Stimulated activated naive CD8-positive, alpha-beta T cell treated with anti-CD3 and anti-CD28 coated beads, Interleukin-15, amount 100 ng/mL, for 72 hours (primary cell): ENCODE measurements around the gene HIRA.

Experiments
- ATAC-seq: fragments of 150-1000 bp; cut with Tn5 transposase; 2 replicates; pipeline ENCODE4 v1.10.0; 2021; ENCODE audit warnings: mild to moderate bottlenecking, moderate library complexity
- DNase-seq, 2 donors: peaks; one replicate each; pipeline ENCODE4 v3.0.0; 2021 to 2022
- H3K27ac Mint-ChIP-seq, 2 donors: one replicate each; pipeline ENCODE4 v1.8.0; 2022; ENCODE audit warnings: mild to moderate bottlenecking in 2 of 2, mixed read lengths in 2 of 2, moderate library complexity in 2 of 2
- H3K27me3 Mint-ChIP-seq: one replicate; pipeline ENCODE4 v1.8.0; 2022; ENCODE audit warnings: mixed read lengths
- H3K4me1 Mint-ChIP-seq: one replicate; pipeline ENCODE4 v1.8.0; 2022; ENCODE audit warnings: mild to moderate bottlenecking, mixed read lengths
- H3K4me3 Mint-ChIP-seq, 2 donors: one replicate each; pipeline ENCODE4 v1.8.0; 2022; ENCODE audit warnings: mild to moderate bottlenecking in 2 of 2, mixed read lengths in 2 of 2, moderate library complexity in 1 of 2
- H3K9me3 Mint-ChIP-seq, 2 donors: one replicate each; pipeline ENCODE4 v1.8.0; 2022; ENCODE audit warnings: mixed read lengths in 2 of 2

Gene HIRA

DNA sequence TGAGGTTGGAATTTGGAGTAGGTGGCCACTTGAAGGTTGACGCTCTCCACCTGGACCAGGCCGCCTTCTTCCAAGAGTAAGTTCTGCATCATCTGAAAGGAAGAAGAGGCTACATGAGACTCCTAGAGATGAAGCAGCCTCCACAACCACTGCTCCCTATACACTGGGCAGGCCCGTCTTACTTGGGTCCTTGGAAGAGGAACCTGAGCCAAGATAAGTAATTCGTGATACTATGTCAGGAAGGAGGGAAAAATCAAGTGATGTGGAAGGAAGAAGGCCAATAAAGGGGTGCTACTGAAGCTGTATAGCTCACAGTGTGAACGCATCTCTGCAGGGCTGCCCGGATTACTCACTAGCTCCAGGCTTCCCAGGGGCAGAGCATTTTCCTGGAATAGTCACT lies 36.4 kb upstream of the HIRA start:
- Mint-ChIP-seq H3K27ac (no peak overlapping the region), H3K9me3 (no peaks in the 10 kb centered on the region), H3K27me3 (no peaks in the 10 kb centered on the region), H3K4me1 (no peaks in the 10 kb centered on the region), H3K4me3 (no peak overlapping the region)
- DNase-seq (no peak), ATAC-seq (no peak)

- H3K27ac Mint-ChIP-seq = no peak overlapping the region
- DNase-seq = no peak
- no peaks in the 10 kb centered on the region for H3K9me3 Mint-ChIP-seq
- H3K27me3 Mint-ChIP-seq = no peaks in the 10 kb centered on the region
- no peak overlapping the region for H3K4me3 Mint-ChIP-seq
- ATAC-seq = no peak
- no peaks in the 10 kb centered on the region for H3K4me1 Mint-ChIP-seq
Observed at GRCh38 chr22:19466848-19467752, 35.6 kb upstream of the HIRA start.

DNA sequence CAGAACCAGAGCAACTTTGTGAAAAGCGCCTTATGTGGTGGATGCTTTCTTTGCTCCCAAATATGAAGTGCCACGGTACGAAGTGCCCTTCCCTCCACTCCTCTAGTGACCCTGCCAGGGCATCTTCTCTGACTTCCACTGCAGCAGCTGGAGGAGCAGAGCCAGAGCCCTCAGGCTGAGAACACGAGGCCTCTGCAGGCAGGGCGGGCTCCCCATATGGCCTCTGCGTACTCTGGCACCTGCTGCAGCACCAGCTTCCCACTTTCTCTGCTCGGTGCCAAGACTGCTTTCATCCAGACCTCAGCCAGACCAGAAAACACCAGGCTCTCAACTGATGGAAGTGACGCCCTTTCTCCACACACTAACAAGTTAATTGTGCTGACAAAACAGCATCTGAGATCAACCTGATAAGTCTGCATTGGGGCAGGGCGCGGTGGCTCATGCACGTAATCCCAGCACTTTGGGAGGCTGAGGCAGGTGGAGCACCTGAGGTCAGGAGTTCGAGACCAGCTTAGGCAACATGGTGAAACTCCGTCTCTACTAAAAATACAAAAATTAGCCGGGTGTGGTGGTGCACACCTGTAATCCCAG lies 34.7 kb upstream of the HIRA start:
- H3K27ac Mint-ChIP-seq = peak overlapping the region in 1 of 2 donors; percentile 38
- ATAC-seq (no peak), DNase-seq (no peak)
- no peak overlapping the region for H3K4me3 Mint-ChIP-seq
- no peaks in the 10 kb centered on the region for H3K4me1 Mint-ChIP-seq
- H3K9me3 Mint-ChIP-seq = no peaks in the 10 kb centered on the region
- H3K27me3 Mint-ChIP-seq = no peaks in the 10 kb centered on the region

DNA sequence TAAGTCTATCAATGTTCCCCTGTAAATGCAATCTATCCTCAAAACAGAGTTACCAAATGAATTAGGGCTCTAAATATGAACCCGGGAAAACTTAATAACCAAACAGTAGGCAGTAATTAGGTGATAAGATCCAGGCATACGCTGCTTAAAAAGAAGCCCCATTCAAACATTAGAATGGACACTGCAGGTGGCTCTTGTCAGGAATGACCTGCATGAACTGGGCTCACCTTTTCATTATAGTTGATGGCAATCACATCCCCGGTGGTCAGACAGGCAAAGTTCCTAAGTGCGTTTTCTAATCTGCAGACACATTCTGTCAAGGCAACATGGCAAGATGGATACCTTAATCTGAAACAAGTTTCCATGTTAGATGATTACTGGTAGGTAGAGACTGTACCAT lies 33.4 kb upstream of the HIRA start:
- Mint-ChIP-seq H3K27ac (no peak overlapping the region), H3K4me1 (no peaks in the 10 kb centered on the region), H3K9me3 (no peaks in the 10 kb centered on the region), H3K4me3 (no peak overlapping the region), H3K27me3 (no peaks in the 10 kb centered on the region)
- no peak for DNase-seq
- ATAC-seq = no peak

GRCh38 chr22:19464546-19464945 lies 33.0 kb upstream of the HIRA start:
- ATAC-seq = no peak
- peak overlapping the region in 1 of 2 donors; percentile 65 for H3K27ac Mint-ChIP-seq
- DNase-seq = no peak
- H3K4me3 Mint-ChIP-seq = no peak overlapping the region
- no peaks in the 10 kb centered on the region for H3K27me3 Mint-ChIP-seq
- no peaks in the 10 kb centered on the region for H3K9me3 Mint-ChIP-seq
- H3K4me1 Mint-ChIP-seq = no peaks in the 10 kb centered on the region

- no peak overlapping the region for H3K4me3 Mint-ChIP-seq
- no peaks in the 10 kb centered on the region for H3K4me1 Mint-ChIP-seq
- no peaks in the 10 kb centered on the region for H3K27me3 Mint-ChIP-seq
- ATAC-seq (no peak), DNase-seq (no peak)
- H3K27ac Mint-ChIP-seq = no peak overlapping the region
- no peaks in the 10 kb centered on the region for H3K9me3 Mint-ChIP-seq
Observed at GRCh38 chr22:19463491-19464469, 32.2 kb upstream of the HIRA start.

GRCh38 chr22:19463008-19463407 lies 31.5 kb upstream of the HIRA start:
- peak overlapping the region in 1 of 2 donors; percentile 81 for H3K27ac Mint-ChIP-seq
- H3K4me1 Mint-ChIP-seq = no peaks in the 10 kb centered on the region
- no peak overlapping the region for H3K4me3 Mint-ChIP-seq
- no peaks in the 10 kb centered on the region for H3K9me3 Mint-ChIP-seq
- ATAC-seq (no peak), DNase-seq (no peak)
- H3K27me3 Mint-ChIP-seq = no peaks in the 10 kb centered on the region

GRCh38 chr22:19461506-19461905 lies 30.0 kb upstream of the HIRA start:
- ATAC-seq = no peak
- no peak for DNase-seq
- Mint-ChIP-seq H3K4me1 (no peaks in the 10 kb centered on the region), H3K4me3 (no peak overlapping the region), H3K27me3 (no peaks in the 10 kb centered on the region), H3K27ac (no peak overlapping the region), H3K9me3 (no peaks in the 10 kb centered on the region)

- no peak overlapping the region for H3K4me3 Mint-ChIP-seq
- no peaks in the 10 kb centered on the region for H3K27me3 Mint-ChIP-seq
- H3K27ac Mint-ChIP-seq = no peak overlapping the region
- DNase-seq (no peak), ATAC-seq (no peak)
- H3K4me1 Mint-ChIP-seq = no peaks in the 10 kb centered on the region
- H3K9me3 Mint-ChIP-seq = no peaks in the 10 kb centered on the region
Observed at GRCh38 chr22:19460036-19460435, 28.5 kb upstream of the HIRA start.

DNA sequence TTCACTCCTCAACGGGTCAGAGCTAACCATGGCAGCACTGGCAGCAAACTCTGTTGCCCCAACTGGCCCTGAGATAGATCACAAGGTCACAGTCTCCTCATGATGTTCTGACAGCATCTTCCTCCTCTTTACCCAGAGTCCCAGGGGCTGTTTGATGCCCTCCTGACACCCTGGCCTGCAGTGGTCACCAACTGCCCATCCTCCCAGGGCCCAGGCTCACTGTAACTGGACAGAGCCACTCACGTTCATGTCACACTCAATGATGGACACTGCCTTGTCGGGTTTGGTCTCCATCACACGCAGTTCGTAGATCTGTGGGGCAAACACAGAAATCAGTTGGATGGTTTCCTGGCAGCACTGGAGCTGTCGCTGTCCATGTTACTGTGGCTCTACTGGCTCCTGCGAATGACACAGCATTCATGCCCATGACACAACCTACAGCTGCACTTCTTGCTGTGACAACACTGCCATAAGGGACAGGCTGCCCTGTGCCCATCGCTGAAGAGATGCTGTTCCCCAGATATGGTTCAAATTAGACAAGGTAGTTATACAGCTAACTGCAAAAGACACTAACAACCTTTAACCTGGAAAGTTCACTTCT lies 26.4 kb upstream of the HIRA start:
- DNase-seq = no peak
- ATAC-seq = no peak
- Mint-ChIP-seq H3K27me3 (no peaks in the 10 kb centered on the region), H3K27ac (no peak overlapping the region), H3K4me1 (no peaks in the 10 kb centered on the region), H3K9me3 (no peaks in the 10 kb centered on the region), H3K4me3 (no peak overlapping the region)

DNA sequence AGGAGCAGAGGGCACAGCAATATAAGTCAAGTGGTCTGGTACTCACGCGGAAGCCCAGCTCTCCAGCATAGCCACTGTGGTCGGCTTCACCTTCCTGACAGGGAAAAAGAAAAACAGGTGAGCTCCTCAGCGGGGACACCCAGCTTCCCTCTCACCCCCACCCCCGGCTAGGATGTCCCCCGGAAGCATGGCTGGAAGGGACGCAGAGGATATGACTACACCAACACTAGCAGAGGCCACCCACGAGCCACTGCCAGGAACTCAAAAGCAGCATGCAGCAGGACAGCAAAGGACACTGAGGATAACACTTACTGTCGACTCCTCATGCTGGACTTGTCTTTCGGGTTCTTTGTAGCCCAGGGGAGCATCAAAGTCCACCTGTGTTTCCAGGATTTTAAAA lies 25.0 kb upstream of the HIRA start:
- H3K4me3 Mint-ChIP-seq = no peak overlapping the region

GRCh38 chr22:19455585-19456370 lies 24.2 kb upstream of the HIRA start:
- peak overlapping the region in 1 of 2 donors; percentile 1 for H3K27ac Mint-ChIP-seq
- no peaks in the 10 kb centered on the region for H3K9me3 Mint-ChIP-seq
- H3K4me1 Mint-ChIP-seq = no peaks in the 10 kb centered on the region
- no peak for DNase-seq
- H3K4me3 Mint-ChIP-seq = no peak overlapping the region
- no peak for ATAC-seq
- no peaks in the 10 kb centered on the region for H3K27me3 Mint-ChIP-seq

More for the DNA sequence above, 25.0 kb upstream of the HIRA start:
- no peaks in the 10 kb centered on the region for H3K9me3 Mint-ChIP-seq
- ATAC-seq (no peak), DNase-seq (no peak)
- no peaks in the 10 kb centered on the region for H3K4me1 Mint-ChIP-seq
- no peak overlapping the region for H3K27ac Mint-ChIP-seq
- H3K27me3 Mint-ChIP-seq = no peaks in the 10 kb centered on the region

DNA sequence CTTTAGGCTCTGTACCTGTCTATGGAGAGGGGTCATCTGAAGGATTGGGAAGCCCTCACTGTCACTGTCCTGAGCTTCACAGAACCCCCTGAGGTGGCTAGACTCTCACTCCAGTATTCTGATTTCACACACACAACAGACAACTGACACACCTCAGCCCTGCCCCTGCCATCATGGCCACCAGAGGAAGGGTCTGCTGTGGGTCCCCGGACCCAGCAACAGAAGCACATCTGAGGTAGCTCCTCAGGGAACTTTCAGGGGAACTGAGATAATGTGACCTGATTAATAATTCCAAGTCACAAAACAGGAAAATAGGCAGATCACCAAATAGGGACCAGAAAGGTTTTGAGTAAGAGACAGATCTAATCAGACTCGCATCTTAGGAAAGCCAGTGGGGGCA lies 23.5 kb upstream of the HIRA start:
- no peak for ATAC-seq
- Mint-ChIP-seq H3K27ac (peak overlapping the region in 1 of 2 donors; percentile 1), H3K4me1 (no peaks in the 10 kb centered on the region), H3K4me3 (no peak overlapping the region), H3K27me3 (no peaks in the 10 kb centered on the region), H3K9me3 (no peaks in the 10 kb centered on the region)
- no peak for DNase-seq

DNA sequence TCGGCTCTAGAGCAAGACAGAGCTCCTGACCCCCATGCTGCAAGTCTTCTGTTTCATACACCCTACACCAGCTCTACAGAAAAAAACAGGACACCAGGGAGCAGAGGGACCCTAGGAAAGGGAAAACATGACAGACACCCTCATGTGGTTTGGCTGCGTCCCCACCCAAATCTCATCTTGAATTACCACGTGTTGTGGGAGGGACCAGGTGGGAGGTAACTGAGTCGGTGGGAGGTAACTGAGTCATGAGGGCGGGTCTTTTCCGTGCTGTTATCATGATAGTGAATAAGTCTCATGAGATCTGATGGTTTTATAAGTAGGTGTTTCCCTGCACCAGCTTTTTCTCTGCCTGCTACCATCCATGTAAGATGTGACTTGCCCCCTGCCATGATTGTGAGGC lies 22.6 kb upstream of the HIRA start:
- Mint-ChIP-seq H3K4me3 (no peak overlapping the region), H3K27ac (peak overlapping the region in 1 of 2 donors; percentile 72), H3K27me3 (no peaks in the 10 kb centered on the region), H3K4me1 (peaks cover 6% of the 10 kb centered on the region), H3K9me3 (no peaks in the 10 kb centered on the region)
- DNase-seq = no peak
- no peak for ATAC-seq

DNA sequence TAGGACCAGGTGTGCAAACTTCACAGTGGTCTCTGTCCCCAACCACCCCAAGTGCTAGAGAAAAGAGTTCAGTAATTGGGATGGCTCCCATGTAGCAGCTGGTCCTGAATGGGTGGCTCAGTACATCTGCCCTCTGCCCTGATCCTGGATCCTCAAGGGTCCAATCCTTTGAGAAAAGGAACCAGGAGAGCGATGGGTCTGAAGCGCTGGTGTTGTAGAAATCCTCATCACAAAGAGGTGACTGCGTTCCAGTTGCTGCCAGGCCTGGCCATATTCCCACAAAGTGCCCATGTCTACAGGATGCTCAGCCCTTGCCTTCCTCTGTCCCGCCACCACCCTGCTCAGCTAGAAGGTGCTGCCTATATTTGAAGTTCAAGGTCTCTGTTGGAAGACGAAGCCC lies 22.2 kb upstream of the HIRA start:
- H3K27me3 Mint-ChIP-seq = no peaks in the 10 kb centered on the region
- H3K9me3 Mint-ChIP-seq = no peaks in the 10 kb centered on the region
- H3K4me1 Mint-ChIP-seq = peaks cover 10% of the 10 kb centered on the region
- no peak overlapping the region for H3K27ac Mint-ChIP-seq
- H3K4me3 Mint-ChIP-seq = no peak overlapping the region
- DNase-seq = no peak
- no peak for ATAC-seq
